ENCODE measurements around the gene SPIRE2. TPM values are rescaled to one million over a fixed set of nuclear protein-coding genes. Genes with fewer than 3 reads are reported as not detected.
"Not testable (repeated sequence)": the region's sequence is repeated elsewhere in the genome, so short reads cannot be mapped to it uniquely, and the experiment has no call there.

The SPIRE2 gene
- total RNA-seq, 4 donors from 2014 or later = 3.4 to 9.6 (median 4.3) TPM

DNA sequence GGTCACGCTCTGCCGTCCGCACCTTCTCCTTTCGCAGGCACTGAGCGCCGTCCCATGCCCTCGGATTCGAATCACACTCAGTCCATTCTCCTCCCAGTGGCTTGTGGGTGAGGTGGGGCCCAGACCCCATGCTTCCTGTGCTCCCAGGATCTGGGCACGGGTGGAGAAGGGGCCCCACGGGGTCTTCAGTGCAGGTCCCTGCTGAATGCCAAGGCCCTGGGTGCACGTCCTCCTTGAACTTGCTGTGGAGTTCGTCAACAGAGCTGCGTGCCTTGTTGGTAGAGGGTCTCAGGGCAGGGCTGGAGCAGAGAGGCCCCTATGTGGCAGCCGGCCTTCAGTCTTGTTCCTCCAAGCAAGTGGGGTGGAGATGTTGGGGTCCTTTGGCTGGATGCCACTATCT, 83.1 kb downstream of the SPIRE2 start:
- Histone ChIP-seq H3K27ac (no peak overlapping the region), H3K4me3 (no peak overlapping the region), H3K4me1 (peaks cover 0 to 13% (median 4%) of the 10 kb centered on the region in 3 donors), H3K27me3 (no peaks in the 10 kb centered on the region), H3K36me3 (peaks cover 8 to 63% (median 16%) of the 10 kb centered on the region in 3 donors), H3K9me3 (no peaks in the 10 kb centered on the region)
- 82 to 89% methylated on average over 8 to 14 of the region's 14 CpGs for WGBS, 2 donors
- no peak for TF ChIP-seq POLR2A (IDR thresholded peaks at IDR 0.05)
- TF ChIP-seq, protein P1, sequence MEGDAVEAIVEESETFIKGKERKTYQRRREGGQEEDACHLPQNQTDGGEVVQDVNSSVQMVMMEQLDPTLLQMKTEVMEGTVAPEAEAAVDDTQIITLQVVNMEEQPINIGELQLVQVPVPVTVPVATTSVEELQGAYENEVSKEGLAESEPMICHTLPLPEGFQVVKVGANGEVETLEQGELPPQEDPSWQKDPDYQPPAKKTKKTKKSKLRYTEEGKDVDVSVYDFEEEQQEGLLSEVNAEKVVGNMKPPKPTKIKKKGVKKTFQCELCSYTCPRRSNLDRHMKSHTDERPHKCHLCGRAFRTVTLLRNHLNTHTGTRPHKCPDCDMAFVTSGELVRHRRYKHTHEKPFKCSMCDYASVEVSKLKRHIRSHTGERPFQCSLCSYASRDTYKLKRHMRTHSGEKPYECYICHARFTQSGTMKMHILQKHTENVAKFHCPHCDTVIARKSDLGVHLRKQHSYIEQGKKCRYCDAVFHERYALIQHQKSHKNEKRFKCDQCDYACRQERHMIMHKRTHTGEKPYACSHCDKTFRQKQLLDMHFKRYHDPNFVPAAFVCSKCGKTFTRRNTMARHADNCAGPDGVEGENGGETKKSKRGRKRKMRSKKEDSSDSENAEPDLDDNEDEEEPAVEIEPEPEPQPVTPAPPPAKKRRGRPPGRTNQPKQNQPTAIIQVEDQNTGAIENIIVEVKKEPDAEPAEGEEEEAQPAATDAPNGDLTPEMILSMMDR (IDR thresholded peaks at IDR 0.05) = no peak
- intact Hi-C loops (cut with DNase I) = no loop called here
- DNase-seq = no peak

DNA sequence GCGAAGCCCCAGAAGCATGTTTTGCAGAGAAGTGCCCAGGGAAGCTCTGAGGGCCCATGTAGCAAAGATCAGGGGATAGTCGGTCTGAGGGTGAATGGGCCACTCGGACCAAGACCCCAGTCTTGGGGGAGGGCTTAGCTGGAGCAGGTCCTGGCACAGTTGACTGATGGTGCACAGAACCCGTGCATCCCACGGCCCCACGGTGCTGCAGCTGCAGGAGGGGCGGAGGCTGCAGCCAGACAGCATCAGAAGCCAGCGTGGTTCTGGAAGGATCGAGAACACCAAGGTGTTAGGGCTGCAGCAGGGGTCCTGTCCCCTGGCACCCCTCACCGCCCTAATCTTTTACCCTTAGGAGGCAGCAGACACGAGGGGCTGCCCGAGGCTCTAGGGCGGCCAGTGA, 83.9 kb downstream of the SPIRE2 start:
- TF ChIP-seq POLR2A (IDR thresholded peaks at IDR 0.05) = no peak
- TF ChIP-seq, protein P1 (IDR thresholded peaks at IDR 0.05) = no peak

DNA sequence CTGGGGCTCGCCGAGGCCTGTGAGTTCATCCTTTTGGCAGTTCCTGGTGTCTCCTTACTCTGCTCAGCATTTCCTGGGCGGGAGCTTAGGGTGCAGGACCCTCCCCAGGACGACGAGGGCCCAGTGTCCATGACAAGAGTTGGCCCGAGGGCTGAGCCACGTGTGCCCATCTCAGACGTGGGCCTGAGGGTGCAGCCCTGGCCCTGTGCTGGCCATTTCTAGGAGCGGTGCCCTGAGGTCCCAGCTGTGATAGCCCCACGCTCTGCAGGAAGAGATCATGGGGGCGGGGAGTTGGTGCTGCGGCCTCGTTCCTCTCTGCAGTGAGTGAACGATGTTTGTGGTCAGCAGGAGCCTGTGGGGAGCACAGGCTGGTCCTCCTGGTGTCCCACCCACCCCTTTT, 84.4 kb downstream of the SPIRE2 start:
- H3K27ac ChIP-seq = no peak overlapping the region
- H3K27me3 ChIP-seq = no peaks in the 10 kb centered on the region
- DNase-seq = no peak
- no CpG with 5 or more reads among the region's 14 CpGs for WGBS, 2 donors
- H3K4me1 ChIP-seq = peaks cover 6 to 19% (median 10%) of the 10 kb centered on the region in 3 donors
- intact Hi-C loops (cut with DNase I) = no loop called here
- TF ChIP-seq, protein P1 (IDR thresholded peaks at IDR 0.05) = no peak
- no peak for TF ChIP-seq POLR2A (IDR thresholded peaks at IDR 0.05)
- H3K36me3 ChIP-seq = peaks cover 0 to 50% (median 8%) of the 10 kb centered on the region in 3 donors
- H3K4me3 ChIP-seq = no peak overlapping the region
- no peaks in the 10 kb centered on the region for H3K9me3 ChIP-seq

More for the DNA sequence above, 83.9 kb downstream of the SPIRE2 start:
- no peaks in the 10 kb centered on the region for H3K27me3 ChIP-seq
- no peak overlapping the region for H3K4me3 ChIP-seq
- 92 to 100% methylated on average over 1 to 9 of the region's 13 CpGs for WGBS, 2 donors
- no peak overlapping the region for H3K27ac ChIP-seq
- no peak for DNase-seq
- no peaks in the 10 kb centered on the region for H3K9me3 ChIP-seq
- peaks cover under 1 to 55% (median 9%) of the 10 kb centered on the region in 3 donors for H3K36me3 ChIP-seq
- peaks cover under 1 to 14% (median 5%) of the 10 kb centered on the region in 3 donors for H3K4me1 ChIP-seq
- intact Hi-C loops (cut with DNase I) = no loop called here

DNA sequence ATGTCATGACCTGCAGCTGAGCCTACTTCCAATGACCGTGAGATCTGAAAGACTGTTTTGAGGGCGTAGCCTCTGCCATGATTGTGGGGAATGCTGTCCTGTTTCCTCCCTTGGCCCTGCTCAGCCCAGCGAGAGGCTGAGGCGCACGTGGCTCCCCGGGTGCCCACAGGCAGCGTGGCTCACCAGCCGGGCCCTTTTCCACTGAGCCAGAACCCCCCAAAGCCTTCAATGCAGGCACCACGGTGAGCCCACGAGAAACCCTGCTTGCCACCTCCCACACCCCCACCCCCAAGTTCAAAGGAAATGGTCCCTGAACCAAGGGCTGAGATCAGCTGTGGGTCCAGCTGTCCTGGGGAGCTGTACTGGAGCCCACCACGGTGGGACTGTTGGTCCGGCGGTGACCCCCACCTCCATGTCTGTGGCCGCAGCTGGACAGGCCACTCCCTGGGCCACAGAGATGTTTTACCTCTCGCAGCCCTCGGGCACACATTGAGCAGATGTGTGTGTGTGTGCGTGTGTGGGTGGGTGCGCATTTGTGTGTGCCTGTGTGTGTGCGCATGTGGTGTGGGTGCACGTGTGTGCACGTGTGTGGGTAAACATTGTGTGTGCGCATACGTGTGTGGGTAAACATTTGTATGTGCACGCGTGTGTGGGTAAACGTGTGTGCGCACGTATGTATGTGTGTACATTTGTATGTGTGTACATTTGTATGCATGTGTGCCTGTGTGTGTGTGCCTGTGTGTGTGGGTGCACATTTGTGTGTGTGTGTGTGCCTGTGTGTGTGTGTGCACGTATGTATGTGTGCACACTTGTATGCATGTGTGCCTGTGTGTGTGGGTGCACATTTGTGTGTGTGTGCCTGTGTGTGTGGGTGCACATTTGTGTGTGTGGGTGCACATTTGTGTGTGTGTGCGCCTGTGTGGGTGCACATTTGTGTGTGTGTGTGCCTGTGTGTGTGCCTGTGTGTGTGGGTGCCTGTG, 85.4 kb downstream of the SPIRE2 start:
- TF ChIP-seq POLR2A (IDR thresholded peaks at IDR 0.05) = no peak
- TF ChIP-seq, protein P1 (IDR thresholded peaks at IDR 0.05) = no peak
- no peaks in the 10 kb centered on the region for H3K9me3 ChIP-seq
- H3K27ac ChIP-seq = no peak overlapping the region
- peaks cover 0 to 39% (median 8%) of the 10 kb centered on the region in 3 donors for H3K36me3 ChIP-seq
- no peak overlapping the region for H3K4me3 ChIP-seq
- DNase-seq = no peak
- peaks cover 0 to 9% (median 0%) of the 10 kb centered on the region in 4 donors for H3K27me3 ChIP-seq
- 82 to 84% methylated on average over 16 to 18 of the region's 30 CpGs for WGBS, 2 donors
- H3K4me1 ChIP-seq = peaks cover 16 to 30% (median 21%) of the 10 kb centered on the region in 3 donors
- intact Hi-C loops (cut with DNase I) = no loop called here

DNA sequence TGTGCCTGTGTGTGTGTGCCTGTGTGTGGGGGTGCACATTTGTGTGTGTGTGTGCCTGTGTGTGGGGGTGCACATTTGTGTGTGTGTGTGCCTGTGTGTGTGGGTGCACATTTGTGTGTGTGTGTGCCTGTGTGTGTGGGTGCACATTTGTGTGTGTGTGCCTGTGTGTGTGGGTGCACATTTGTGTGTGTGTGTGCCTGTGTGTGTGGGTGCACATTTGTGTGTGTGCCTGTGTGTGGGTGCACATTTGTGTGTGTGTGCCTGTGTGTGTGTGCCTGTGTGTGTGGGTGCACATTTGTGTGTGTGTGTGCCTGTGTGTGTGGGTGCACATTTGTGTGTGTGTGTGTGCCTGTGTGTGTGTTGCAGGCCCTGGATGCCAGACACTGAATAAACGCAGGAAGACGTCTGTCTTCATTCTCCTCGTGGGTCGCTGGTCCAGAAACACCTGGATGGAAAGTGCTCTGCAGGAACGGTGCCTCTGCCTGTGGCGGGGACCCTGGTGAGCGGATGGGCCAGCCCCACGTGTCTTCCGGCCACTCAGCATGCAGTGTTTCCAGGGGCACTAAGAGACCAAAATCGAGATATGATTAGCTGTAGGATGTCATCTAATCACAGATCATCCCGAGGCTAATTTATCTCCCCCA, 86.5 kb downstream of the SPIRE2 start:
- H3K4me3 ChIP-seq; DNase-seq; H3K27ac ChIP-seq; intact Hi-C loops (cut with DNase I); H3K9me3 ChIP-seq: not testable (repeated sequence)
- WGBS, 2 donors = 60 to 64% methylated on average over 7 to 10 of the region's 11 CpGs
- Histone ChIP-seq H3K27me3 (peaks cover 0 to 19% (median 0%) of the 10 kb centered on the region in 4 donors), H3K4me1 (peaks cover 20 to 36% (median 24%) of the 10 kb centered on the region in 3 donors), H3K36me3 (peaks cover 0 to 29% (median 8%) of the 10 kb centered on the region in 3 donors)
